IMR-90 (cell line): ENCODE measurements around the gene ALOX15. TPM values are rescaled to one million over a fixed set of nuclear protein-coding genes. Genes with fewer than 3 reads are reported as not detected.

Experiments
- ATAC-seq: fragments of 200-7000 bp; cut with Tn5 transposase; 2 replicates; pipeline ENCODE4 v1.9.1; 2020; ENCODE audit warnings: low read depth, mild to moderate bottlenecking, moderate library complexity
- BruUV-seq: library from RNA; stranded (reverse); fragments of 400-500 nt; replicated peaks from 2 replicates; lab custom pipeline; 2021; lab: Mats Ljungman, UMichigan
- CTCF ChIA-PET: fragments of 300-600 bp; formaldehyde crosslinking; extraction: SDS; loops from one replicate; lab custom pipeline; 2021; ENCODE audit warnings: antibody characterized with exemption; lab: Yijun Ruan, JAX
- POLR2A ChIA-PET: fragments of 300-600 bp; sonication (Branson Sonifier 250); formaldehyde crosslinking; loops from one replicate; lab custom pipeline; 2022; ENCODE audit warnings: antibody characterized with exemption; ENCODE audit not compliant: unreplicated experiment; lab: Charles Lee
- DNase-seq: peaks from one replicate; pipeline ENCODE4 v3.0.0; 2013
- H2AFZ ChIP-seq: replicated peaks from 2 replicates; pipeline ENCODE3; 2013; ENCODE audit warnings: low read length, mild to moderate bottlenecking; ENCODE audit not compliant: poor library complexity
- H2AK5ac ChIP-seq: 2 replicates; pipeline ENCODE4 v1.6.1; 2013; ENCODE audit warnings: low read depth, low read length, inconsistent platforms
- H2AK9ac ChIP-seq: replicated peaks from 2 replicates; pipeline ENCODE3; 2013; ENCODE audit warnings: mild to moderate bottlenecking, low read depth, low read length, moderate library complexity; ENCODE audit not compliant: poor library complexity
- H2BK120ac ChIP-seq: 2 replicates; pipeline ENCODE4 v1.6.1; 2013; ENCODE audit warnings: low read depth, low read length, inconsistent platforms
- H2BK15ac ChIP-seq: 3 replicates; pipeline ENCODE4 v1.6.1; 2013; ENCODE audit warnings: low read depth, low read length, inconsistent platforms
- H2BK20ac ChIP-seq: 2 replicates; pipeline ENCODE4 v1.6.1; 2013; ENCODE audit warnings: low read depth, mild to moderate bottlenecking, inconsistent platforms, low read length, moderate library complexity
- H2BK5ac ChIP-seq: 2 replicates; pipeline ENCODE4 v1.6.1; 2013; ENCODE audit warnings: mild to moderate bottlenecking, low read depth, low read length, inconsistent platforms; ENCODE audit not compliant: poor library complexity, severe bottlenecking
- H3K14ac ChIP-seq: replicated peaks from 2 replicates; pipeline ENCODE4 v1.6.1; 2013; ENCODE audit warnings: low read depth, low read length, inconsistent platforms
- H3K18ac ChIP-seq: 2 replicates; pipeline ENCODE4 v1.6.1; 2013; ENCODE audit warnings: low read depth, low read length, control low read depth
- H3K23ac ChIP-seq: 2 replicates; pipeline ENCODE4 v1.6.1; 2013; ENCODE audit warnings: low read depth, low read length, inconsistent platforms
- H3K27ac ChIP-seq: 2 replicates; pipeline ENCODE4 v1.5.1; 2013; ENCODE audit warnings: mild to moderate bottlenecking, control low read depth, low read length; ENCODE audit not compliant: insufficient read depth
- H3K27me3 ChIP-seq: 2 replicates; pipeline ENCODE4 v1.6.1; 2013; ENCODE audit warnings: low read length; ENCODE audit not compliant: control insufficient read depth, insufficient read depth
- H3K36me3 ChIP-seq: 2 replicates; pipeline ENCODE4 v1.6.1; 2013; ENCODE audit warnings: low read length, mixed read lengths; ENCODE audit not compliant: control insufficient read depth, insufficient read depth
- H3K4ac ChIP-seq: 2 replicates; pipeline ENCODE4 v1.6.1; 2013; ENCODE audit warnings: low read depth, low read length, inconsistent platforms
- H3K4me1 ChIP-seq: 2 replicates; pipeline ENCODE4 v1.6.1; 2013; ENCODE audit warnings: low read length, mixed read lengths; ENCODE audit not compliant: control insufficient read depth, insufficient read depth
- H3K4me2 ChIP-seq: 2 replicates; pipeline ENCODE4 v1.6.1; 2013; ENCODE audit warnings: low read depth, mild to moderate bottlenecking, control low read depth, low read length, moderate library complexity
- H3K4me3 ChIP-seq: 2 replicates; pipeline ENCODE4 v1.5.1; 2013; ENCODE audit warnings: low read depth, mild to moderate bottlenecking, control low read depth, low read length, moderate library complexity; ENCODE audit not compliant: insufficient read depth
- H3K56ac ChIP-seq: 2 replicates; pipeline ENCODE4 v1.6.1; 2013; ENCODE audit warnings: low read length, inconsistent platforms; ENCODE audit not compliant: insufficient read depth; ENCODE audit errors: extremely low read depth
- H3K79me1 ChIP-seq, 2 experiments: 2 replicates each; pipeline ENCODE4 v1.6.1; 2013; ENCODE audit warnings: low read length in 2 of 2, inconsistent platforms in 1 of 2, low read depth in 1 of 2
- H3K9ac ChIP-seq: 2 replicates; pipeline ENCODE4 v1.6.1; 2013; ENCODE audit warnings: low read depth, low read length, control low read depth
- H3K9me1 ChIP-seq: 2 replicates; pipeline ENCODE4 v1.6.1; 2013; ENCODE audit warnings: low read length, inconsistent platforms; ENCODE audit not compliant: insufficient read depth
- H3K9me3 ChIP-seq: 2 replicates; pipeline ENCODE4 v1.6.1; 2013; ENCODE audit warnings: low read length; ENCODE audit not compliant: control insufficient read depth, insufficient read depth
- H4K20me1 ChIP-seq: 2 replicates; pipeline ENCODE4 v1.6.1; 2013; ENCODE audit warnings: low read length, inconsistent platforms; ENCODE audit not compliant: insufficient read depth
- H4K5ac ChIP-seq: 2 replicates; pipeline ENCODE4 v1.6.1; 2013; ENCODE audit warnings: mild to moderate bottlenecking, low read depth, low read length, control low read depth
- H4K8ac ChIP-seq, 2 experiments: 2 replicates each; pipeline ENCODE4 v1.6.1; 2013; ENCODE audit warnings: low read depth in 2 of 2, low read length in 2 of 2, control low read depth in 1 of 2, inconsistent platforms in 1 of 2
- H4K91ac ChIP-seq: 2 replicates; pipeline ENCODE4 v1.6.1; 2013; ENCODE audit warnings: low read depth, low read length, inconsistent platforms; ENCODE audit not compliant: insufficient read depth
- CHD1 ChIP-seq: IDR thresholded peaks from 2 replicates; pipeline ENCODE4 v1.6.1; 2012; ENCODE audit warnings: low read depth, low read length, improper control_type of control experiment
- CTCF ChIP-seq: conservative IDR thresholded peaks from 2 replicates; pipeline ENCODE4 v1.5.1; 2012; ENCODE audit warnings: mild to moderate bottlenecking, low read depth, low read length, improper control_type of control experiment
- WGBS, 2 experiments: methylation state at CpG; one replicate each; pipeline versions ENCODE4 v1.1.5 to v1.1.7; 2013; ENCODE audit warnings: missing lambda C conversion rate in 2 of 2; ENCODE audit not compliant: insufficient read length in 1 of 2; ENCODE audit errors: extremely low coverage in 2 of 2; 5-methylcytosine and 5-hydroxymethylcytosine counted together
- dilution Hi-C: fragments of 300-500 bp; cut with HindIII; formaldehyde crosslinking; loops from one replicate; pipeline ENCODE4 v1.14.3; 2018; ENCODE audit warnings: low sequenced_read_pairs; ENCODE audit not compliant: unreplicated experiment
- in situ Hi-C: fragments of 300-500 bp; cut with MboI; formaldehyde crosslinking; loops from 3 replicates; pipeline ENCODE4 v1.14.3; 2019; ENCODE audit warnings: low sequenced_read_pairs, inconsistent platforms, mixed read lengths
- intact Hi-C: fragments of 100-400 bp; cut with micrococcal nuclease; formaldehyde crosslinking; loops from 2 replicates; pipeline ENCODE4 v1.10.0; 2022
- polyA plus RNA-seq, 3 experiments: library from polyadenylated mRNA; depleted of rRNA; stranded (reverse); fragments of >200 nt; gene quantifications; 2 replicates each; pipeline ENCODE4 v1.2.3, GENCODE V29; 2012; ENCODE audit warnings: low replicate concordance in 1 of 3
- total RNA-seq: library from RNA; depleted of rRNA; stranded (reverse); fragments of >200 nt; gene quantifications from 2 replicates; pipeline ENCODE4 v1.2.3, GENCODE V29; 2012

Gene ALOX15
- total and polyA plus RNA-seq, 2 of the 4 experiments (the other 2 are of a cell fraction): not detected

GRCh38 chr17:4583782-4584100 is 57.7 kb downstream of the ALOX15 start:
- no peak overlapping the region for H4K5ac ChIP-seq
- no peaks in the 10 kb centered on the region for H4K20me1 ChIP-seq
- no peak overlapping the region for H3K9ac ChIP-seq
- no peak overlapping the region for H3K14ac ChIP-seq
- in situ Hi-C loops (no loop called here), intact Hi-C loops (no loop called here), dilution Hi-C loops (no loop called here)
- H3K27me3 ChIP-seq: peaks cover 72% of the 10 kb centered on the region
- peak; percentile 72 for ATAC-seq
- H2BK15ac ChIP-seq: no peak overlapping the region
- H3K4me1 ChIP-seq: no peaks in the 10 kb centered on the region; the same call in 1 of the 2 replicates
- no peak overlapping the region; the same call in 1 of the 2 replicates for H3K4me3 ChIP-seq
- H3K9me1 ChIP-seq: no peaks in the 10 kb centered on the region
- no peak overlapping the region for H2BK20ac ChIP-seq
- TF ChIP-seq CHD1 (no peak), CTCF (peak; percentile 18; the same call in 1 of the 2 replicates)
- 20% methylated on average over 1 of the region's 12 CpGs; no CpG with 5 or more reads in 1 of the 2 experiments for WGBS, 2 experiments
- H3K4me2 ChIP-seq: no peak overlapping the region; the same call in 1 of the 2 replicates
- no peak overlapping the region for H3K27ac ChIP-seq
- H3K23ac ChIP-seq: no peak overlapping the region
- no peak for DNase-seq
- no peak overlapping the region for H2AFZ ChIP-seq
- no peaks in the 10 kb centered on the region for H3K9me3 ChIP-seq
- H3K56ac ChIP-seq: no peak overlapping the region
- H2BK120ac ChIP-seq: no peak overlapping the region
- no peak overlapping the region for H2AK5ac ChIP-seq
- no peaks in the 10 kb centered on the region for H3K79me1 ChIP-seq
- ChIA-PET CTCF (interaction anchor here (0.5 to 1.6 kb wide), 2 partner anchors 17 to 24 kb away, joined by 4 to 8 read pairs; no protein-coding TSS in a partner anchor), POLR2A (no interaction called here)
- no peak overlapping the region for H3K4ac ChIP-seq
- no peak overlapping the region for H2BK5ac ChIP-seq
- BruUV-seq: no TSS peak
- H4K8ac ChIP-seq: no peak overlapping the region
- H3K36me3 ChIP-seq: no peaks in the 10 kb centered on the region
- H2AK9ac ChIP-seq: no peak overlapping the region
- no peak overlapping the region for H4K91ac ChIP-seq
- no peak overlapping the region for H3K18ac ChIP-seq
